Ramos (cell line): ENCODE measurements around the gene NRROS.

Experiments
- in situ Hi-C: fragments of 300-500 bp; cut with MboI; formaldehyde crosslinking; loops from one replicate; pipeline ENCODE4 v1.14.3; 2022; ENCODE audit warnings: low sequenced_read_pairs; ENCODE audit not compliant: unreplicated experiment

The NRROS gene

GRCh38 chr3:196645897-196646665, 6.6 kb downstream of the NRROS start:
- in situ Hi-C loops, result no loop called here

DNA sequence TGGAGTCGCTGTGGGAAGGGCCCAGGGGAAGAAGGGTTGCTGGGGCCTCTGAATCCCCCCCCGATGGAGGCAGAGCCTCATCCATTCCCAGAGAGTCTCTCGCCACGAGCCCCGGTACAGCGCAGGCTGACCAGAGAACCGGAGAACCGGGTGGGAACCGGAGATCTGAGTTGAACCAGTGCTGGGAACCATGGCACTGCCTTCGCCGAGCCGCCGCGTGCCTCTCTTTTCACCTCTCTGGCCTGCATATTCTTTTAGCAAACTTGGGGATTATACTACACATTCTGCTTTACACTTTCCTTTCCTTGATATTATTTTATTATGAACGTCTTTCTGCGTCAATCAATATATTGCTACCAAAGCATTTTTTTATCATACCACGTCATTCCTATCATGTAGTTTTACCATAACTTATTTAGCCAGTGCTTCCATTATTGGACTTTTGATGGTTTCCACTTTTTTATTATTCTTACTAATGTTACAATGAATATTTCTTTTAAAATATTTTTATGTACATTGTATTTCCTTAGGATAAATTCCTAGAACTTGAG, 7.2 kb downstream of the NRROS start:
- in situ Hi-C loops, result no loop called here

DNA sequence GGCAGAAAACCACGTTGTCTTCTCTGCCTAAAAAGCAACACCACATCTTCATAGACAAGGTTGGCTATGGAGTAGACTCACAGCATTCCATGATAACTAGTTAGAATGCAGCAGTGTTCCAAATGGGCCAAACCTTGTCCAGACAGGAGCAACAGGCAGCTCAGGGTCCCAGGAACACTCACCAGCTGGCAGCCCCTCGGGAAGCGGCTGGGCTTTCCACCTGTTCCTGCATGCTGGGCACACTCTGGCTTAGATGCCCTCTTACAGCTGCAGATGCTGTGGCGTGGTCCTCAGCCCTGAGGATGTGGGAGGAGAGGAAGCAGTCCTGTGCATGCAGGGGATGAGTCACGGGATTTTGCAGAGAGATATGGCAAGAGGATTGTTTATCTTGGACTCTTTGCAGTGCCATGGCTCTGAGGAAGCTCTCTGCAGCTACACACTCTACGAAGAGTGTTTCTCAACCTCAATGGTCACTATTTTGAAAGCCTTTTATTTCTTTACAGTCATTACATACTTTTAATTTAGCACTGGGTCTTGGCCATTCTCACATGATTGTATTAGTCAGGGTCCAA, 11.3 kb downstream of the NRROS start:
- in situ Hi-C loops, result no loop called here

GRCh38 chr3:196651819-196652218, 12.3 kb downstream of the NRROS start:
- in situ Hi-C loops, result no loop called here

- in situ Hi-C loops, result no loop called here
Observed at GRCh38 chr3:196652961-196653795, 13.7 kb downstream of the NRROS start.

GRCh38 chr3:196654006-196654734, 14.7 kb downstream of the NRROS start:
- in situ Hi-C loops, result no loop called here

DNA sequence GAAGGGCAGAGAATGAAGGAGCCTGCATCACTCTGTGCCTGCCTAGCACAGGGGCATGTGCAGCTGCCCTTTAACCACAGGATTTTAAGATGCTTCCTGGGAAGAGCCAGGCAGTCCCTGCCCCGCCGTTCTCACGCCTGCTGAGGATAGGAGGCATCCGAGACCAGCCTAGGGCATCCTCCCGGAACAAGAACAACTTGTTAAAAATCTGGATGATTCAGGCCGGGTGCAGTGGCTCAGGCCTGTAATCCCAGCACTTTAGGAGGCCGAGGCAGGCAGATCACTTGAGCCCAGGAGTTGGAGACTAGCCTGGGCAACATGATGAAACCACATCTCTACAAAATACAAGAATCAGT, 15.2 kb downstream of the NRROS start:
- in situ Hi-C loops, result no loop called here

GRCh38 chr3:196655496-196655895, 16.0 kb downstream of the NRROS start:
- in situ Hi-C loops, result no loop called here

GRCh38 chr3:196656213-196656612, 16.7 kb downstream of the NRROS start:
- in situ Hi-C loops, result no loop called here

- in situ Hi-C loops, result no loop called here
Observed at GRCh38 chr3:196659901-196660351, 20.4 kb downstream of the NRROS start.

DNA sequence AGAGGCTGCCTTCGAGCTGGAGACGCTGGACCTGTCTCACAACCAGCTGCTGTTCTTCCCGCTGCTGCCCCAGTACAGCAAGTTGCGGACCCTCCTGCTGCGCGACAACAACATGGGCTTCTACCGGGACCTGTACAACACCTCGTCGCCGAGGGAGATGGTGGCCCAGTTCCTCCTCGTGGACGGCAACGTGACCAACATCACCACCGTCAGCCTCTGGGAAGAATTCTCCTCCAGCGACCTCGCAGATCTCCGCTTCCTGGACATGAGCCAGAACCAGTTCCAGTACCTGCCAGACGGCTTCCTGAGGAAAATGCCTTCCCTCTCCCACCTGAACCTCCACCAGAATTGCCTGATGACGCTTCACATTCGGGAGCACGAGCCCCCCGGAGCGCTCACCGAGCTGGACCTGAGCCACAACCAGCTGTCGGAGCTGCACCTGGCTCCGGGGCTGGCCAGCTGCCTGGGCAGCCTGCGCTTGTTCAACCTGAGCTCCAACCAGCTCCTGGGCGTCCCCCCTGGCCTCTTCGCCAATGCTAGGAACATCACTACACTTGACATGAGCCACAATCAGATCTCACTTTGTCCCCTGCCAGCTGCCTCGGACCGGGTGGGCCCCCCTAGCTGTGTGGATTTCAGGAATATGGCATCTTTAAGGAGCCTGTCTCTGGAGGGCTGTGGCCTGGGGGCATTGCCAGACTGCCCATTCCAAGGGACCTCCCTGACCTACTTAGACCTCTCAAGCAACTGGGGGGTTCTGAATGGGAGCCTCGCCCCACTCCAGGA, 21.1 kb downstream of the NRROS start:
- in situ Hi-C loops, result no loop called here

- in situ Hi-C loops, result no loop called here
Observed at GRCh38 chr3:196661400-196661799, 21.9 kb downstream of the NRROS start.

GRCh38 chr3:196662033-196662432, 22.5 kb downstream of the NRROS start:
- in situ Hi-C loops, result no loop called here

- in situ Hi-C loops, result no loop called here
Observed at GRCh38 chr3:196662711-196663571, 23.4 kb downstream of the NRROS start.

GRCh38 chr3:196666001-196666867, 26.7 kb downstream of the NRROS start:
- in situ Hi-C loops, result no loop called here

DNA sequence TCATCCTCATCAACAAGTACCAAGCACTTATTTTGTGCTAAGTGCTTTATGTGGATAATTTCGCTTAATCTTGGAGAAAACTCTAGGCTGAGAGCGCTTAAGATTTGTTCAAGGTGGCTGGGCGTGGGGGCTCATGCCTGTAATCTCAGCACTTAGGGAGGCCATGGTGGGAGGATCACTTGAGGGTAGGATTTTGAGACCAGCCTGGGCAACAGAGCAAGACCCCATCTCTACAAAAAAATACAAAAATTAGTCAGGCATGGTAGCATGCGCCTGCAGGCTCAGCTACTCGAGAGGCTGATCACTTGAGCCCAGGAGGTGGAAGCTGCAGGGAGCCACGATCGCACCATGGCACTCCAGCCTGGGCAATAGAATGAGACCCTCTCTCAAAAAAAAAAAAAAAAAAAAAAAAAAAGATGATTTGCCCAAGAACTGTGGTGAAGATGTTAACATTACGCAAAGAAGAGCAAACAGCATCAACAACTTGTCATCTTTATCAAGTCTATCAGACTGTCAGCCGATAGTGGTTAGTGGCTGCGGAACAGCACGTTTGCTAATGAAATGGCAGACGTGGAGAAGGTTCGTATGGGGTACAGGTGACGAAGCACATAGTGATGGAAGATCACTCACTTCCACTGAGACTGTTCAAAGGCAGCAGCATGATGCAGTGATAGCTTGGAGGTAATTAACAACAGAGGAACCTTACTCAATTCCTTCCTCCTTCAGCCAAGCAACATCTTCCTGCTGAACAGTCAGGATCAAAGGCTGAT, 27.7 kb downstream of the NRROS start:
- in situ Hi-C loops, result no loop called here

DNA sequence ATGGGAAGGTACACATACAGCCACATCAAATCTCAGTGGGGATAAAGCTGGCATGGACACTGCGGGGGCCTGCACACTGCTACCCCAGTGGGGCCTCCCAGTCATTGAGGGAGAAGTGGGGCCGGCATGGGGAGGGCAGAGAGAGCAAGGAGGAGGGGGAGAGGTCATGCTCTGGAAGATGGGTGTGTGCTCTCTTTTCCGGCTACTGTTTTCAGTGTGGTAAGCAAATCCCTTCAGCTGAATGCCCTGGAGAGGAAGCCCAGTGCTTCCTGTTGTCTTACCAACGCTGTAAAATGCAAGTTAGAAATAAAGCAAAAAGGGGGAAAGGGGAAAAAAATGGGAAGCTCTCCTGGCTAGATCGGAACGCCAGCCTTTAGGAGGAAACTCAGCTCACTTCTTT, 30.8 kb downstream of the NRROS start:
- in situ Hi-C loops, result no loop called here
